ENCODE data around the gene REV1.
"Not testable (repeated sequence)": the region's sequence is repeated elsewhere in the genome, so short reads cannot be mapped to it uniquely, and the experiment has no call there.

REV1 gene

GRCh38 chr2:99509387-99509786 is 19.6 kb upstream of the REV1 start:
- Histone ChIP-seq H3K27ac (ENCODE audit: low read length) (no peak overlapping the region), H2AFZ (ENCODE audit: low read depth, low read length) (no peak overlapping the region), H3K36me3 (replicated peaks; ENCODE audit: low read depth, low read length) (no peaks in the 10 kb centered on the region), H3K9me3 (ENCODE audit: insufficient read depth, low read length) (no peaks in the 10 kb centered on the region), H3K27me3 (ENCODE audit: low read depth, low read length) (no peaks in the 10 kb centered on the region; the same call in 1 of the 2 replicates), H3K79me2 (ENCODE audit: low read length) (no peaks in the 10 kb centered on the region), H4K20me1 (ENCODE audit: insufficient read depth, low read length) (no peaks in the 10 kb centered on the region), H3K4me3 (ENCODE audit: low read length) (no peak overlapping the region), H3K4me2 (ENCODE audit: low read length) (no peak overlapping the region), H3K4me1 (ENCODE audit: low read length) (peaks cover 9% of the 10 kb centered on the region), H3K9ac (ENCODE audit: low read length) (no peak overlapping the region)
- TF ChIP-seq EZH2phosphoT487 (IDR thresholded peaks at IDR 0.05; ENCODE audit: low read depth) = no peak
- TF ChIP-seq CTCF (IDR thresholded peaks at IDR 0.05; ENCODE audit: low read depth, low read length) = no peak

- Histone ChIP-seq H3K9ac (ENCODE audit: low read length) (no peak overlapping the region), H3K27me3 (ENCODE audit: low read depth, low read length) (no peaks in the 10 kb centered on the region), H2AFZ (ENCODE audit: low read depth, low read length) (no peak overlapping the region), H3K4me1 (ENCODE audit: low read length) (peaks cover 16% of the 10 kb centered on the region), H4K20me1 (ENCODE audit: insufficient read depth, low read length) (no peaks in the 10 kb centered on the region), H3K79me2 (ENCODE audit: low read length) (no peaks in the 10 kb centered on the region), H3K36me3 (replicated peaks; ENCODE audit: low read depth, low read length) (no peaks in the 10 kb centered on the region), H3K27ac (ENCODE audit: low read length) (no peak overlapping the region), H3K9me3 (ENCODE audit: insufficient read depth, low read length) (no peaks in the 10 kb centered on the region), H3K4me3 (ENCODE audit: low read length) (no peak overlapping the region), H3K4me2 (ENCODE audit: low read length) (no peak overlapping the region)
- no peak for TF ChIP-seq EZH2phosphoT487 (IDR thresholded peaks at IDR 0.05; ENCODE audit: low read depth)
- no peak for TF ChIP-seq CTCF (IDR thresholded peaks at IDR 0.05; ENCODE audit: low read depth, low read length)
Observed at GRCh38 chr2:99507937-99508818, 18.4 kb upstream of the REV1 start.

- no peak overlapping the region for H3K4me3 ChIP-seq (ENCODE audit: low read length)
- peak overlapping the region; percentile 80 for H2AFZ ChIP-seq (ENCODE audit: low read depth, low read length)
- peak overlapping the region; percentile 15; the same call in 1 of the 2 replicates for H3K4me2 ChIP-seq (ENCODE audit: low read length)
- H3K27me3 ChIP-seq (ENCODE audit: low read depth, low read length) = 0 out of 2 replicates have a peak, but pooled peaks cover 4% of the 10 kb centered on the region
- peaks cover 16% of the 10 kb centered on the region for H3K4me1 ChIP-seq (ENCODE audit: low read length)
- no peak overlapping the region for H3K9ac ChIP-seq (ENCODE audit: low read length)
- H3K36me3 ChIP-seq (replicated peaks; ENCODE audit: low read depth, low read length) = no peaks in the 10 kb centered on the region
- H4K20me1 ChIP-seq (ENCODE audit: insufficient read depth, low read length) = no peaks in the 10 kb centered on the region
- H3K27ac ChIP-seq (ENCODE audit: low read length) = no peak overlapping the region
- no peaks in the 10 kb centered on the region for H3K9me3 ChIP-seq (ENCODE audit: insufficient read depth, low read length)
- H3K79me2 ChIP-seq (ENCODE audit: low read length) = no peaks in the 10 kb centered on the region
- TF ChIP-seq EZH2phosphoT487 (IDR thresholded peaks at IDR 0.05; ENCODE audit: low read depth) = no peak
- TF ChIP-seq CTCF (IDR thresholded peaks at IDR 0.05; ENCODE audit: low read depth, low read length) = no peak
Observed at GRCh38 chr2:99504844-99505584, 15.2 kb upstream of the REV1 start.

- not testable (repeated sequence) for H3K27me3 ChIP-seq (ENCODE audit: low read depth, low read length); H3K79me2 ChIP-seq (ENCODE audit: low read length); H3K27ac ChIP-seq (ENCODE audit: low read length); H3K36me3 ChIP-seq (replicated peaks; ENCODE audit: low read depth, low read length); H2AFZ ChIP-seq (ENCODE audit: low read depth, low read length); H4K20me1 ChIP-seq (ENCODE audit: insufficient read depth, low read length); H3K9ac ChIP-seq (ENCODE audit: low read length); H3K9me3 ChIP-seq (ENCODE audit: insufficient read depth, low read length); H3K4me2 ChIP-seq (ENCODE audit: low read length); H3K4me3 ChIP-seq (ENCODE audit: low read length)
- H3K4me1 ChIP-seq (ENCODE audit: low read length) = peaks cover 16% of the 10 kb centered on the region
Observed at GRCh38 chr2:99503662-99504416, 14.0 kb upstream of the REV1 start.
